Mesodermal cell (in vitro differentiated cells): Measurements from ENCODE around the gene CDH1.

Experiments used
- H3K27ac ChIP-seq: 2 replicates; pipeline ENCODE4 v1.7.0; 2013; ENCODE audit warnings: mild to moderate bottlenecking, low read depth, low read length, moderate library complexity; ENCODE audit not compliant: severe bottlenecking
- H3K36me3 ChIP-seq: 2 replicates; pipeline ENCODE4 v1.7.1; 2013; ENCODE audit warnings: mild to moderate bottlenecking, low read length, moderate library complexity; ENCODE audit not compliant: control insufficient read depth, insufficient read depth
- H3K4me1 ChIP-seq: one replicate; pipeline ENCODE4 v1.7.1; 2013; ENCODE audit warnings: mild to moderate bottlenecking, low read length; ENCODE audit not compliant: insufficient read depth, control insufficient read depth, poor library complexity, severe bottlenecking
- H3K4me3 ChIP-seq: 2 replicates; pipeline ENCODE4 v1.7.0; 2013; ENCODE audit warnings: low read length, control low read depth, mild to moderate bottlenecking; ENCODE audit not compliant: insufficient read depth, poor library complexity, severe bottlenecking; ENCODE audit errors: extremely low read depth
- H3K9me3 ChIP-seq: 2 replicates; pipeline ENCODE4 v1.7.1; 2013; ENCODE audit warnings: mild to moderate bottlenecking, low read length, moderate library complexity; ENCODE audit not compliant: control insufficient read depth
- WGBS, 2 experiments: methylation state at CpG; one replicate each; pipeline ENCODE4 v1.1.5; 2013; ENCODE audit warnings: missing lambda C conversion rate in 2 of 2; ENCODE audit not compliant: insufficient coverage in 2 of 2; 5-methylcytosine and 5-hydroxymethylcytosine counted together

The CDH1 gene

DNA sequence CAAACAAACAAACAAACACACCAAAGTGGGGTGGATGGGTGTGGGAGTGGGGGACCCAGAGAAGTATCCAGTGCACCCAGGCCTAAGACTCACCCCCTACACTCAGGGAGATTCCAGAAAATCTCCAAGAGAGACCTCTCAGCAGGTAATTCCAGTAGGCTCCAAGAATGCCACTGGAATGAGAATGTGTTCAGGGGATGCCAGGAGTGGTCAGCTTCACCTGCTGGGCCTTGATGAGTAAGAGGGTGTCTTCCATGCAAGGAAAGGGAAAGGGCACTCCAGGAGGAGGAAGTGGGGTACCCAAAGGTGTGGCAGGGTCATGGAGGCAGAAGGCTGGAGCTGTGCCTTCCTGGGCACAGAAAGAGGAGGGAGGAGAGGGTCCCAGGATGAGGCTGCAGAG lies 9.9 kb downstream of the CDH1 start:
- Histone ChIP-seq H3K27ac (no peak overlapping the region), H3K4me3 (no peak overlapping the region), H3K9me3 (no peaks in the 10 kb centered on the region), H3K4me1 (no peaks in the 10 kb centered on the region), H3K36me3 (no peaks in the 10 kb centered on the region)

GRCh38 chr16:68749432-68749831 lies 12.3 kb downstream of the CDH1 start:
- no peak overlapping the region for H3K4me3 ChIP-seq
- WGBS, 2 experiments = 85 to 89% methylated on average over 2 to 3 of the region's 3 CpGs
- no peak overlapping the region for H3K27ac ChIP-seq
- H3K9me3 ChIP-seq = no peaks in the 10 kb centered on the region
- H3K4me1 ChIP-seq = no peaks in the 10 kb centered on the region
- H3K36me3 ChIP-seq = no peaks in the 10 kb centered on the region

GRCh38 chr16:68750193-68750695 lies 13.2 kb downstream of the CDH1 start:
- WGBS, 2 experiments = 83 to 93% methylated on average over 6 of the region's 8 CpGs

GRCh38 chr16:68751160-68751559 lies 14.1 kb downstream of the CDH1 start:
- Histone ChIP-seq H3K9me3 (no peaks in the 10 kb centered on the region), H3K27ac (no peak overlapping the region), H3K4me3 (no peak overlapping the region), H3K36me3 (no peaks in the 10 kb centered on the region), H3K4me1 (no peaks in the 10 kb centered on the region)
- WGBS, 2 experiments = 93 to 97% methylated on average over 2 to 3 of the region's 4 CpGs

More at GRCh38 chr16:68750193-68750695, 13.2 kb downstream of the CDH1 start:
- Histone ChIP-seq H3K4me1 (no peaks in the 10 kb centered on the region), H3K36me3 (no peaks in the 10 kb centered on the region), H3K4me3 (no peak overlapping the region), H3K27ac (no peak overlapping the region), H3K9me3 (no peaks in the 10 kb centered on the region)

DNA sequence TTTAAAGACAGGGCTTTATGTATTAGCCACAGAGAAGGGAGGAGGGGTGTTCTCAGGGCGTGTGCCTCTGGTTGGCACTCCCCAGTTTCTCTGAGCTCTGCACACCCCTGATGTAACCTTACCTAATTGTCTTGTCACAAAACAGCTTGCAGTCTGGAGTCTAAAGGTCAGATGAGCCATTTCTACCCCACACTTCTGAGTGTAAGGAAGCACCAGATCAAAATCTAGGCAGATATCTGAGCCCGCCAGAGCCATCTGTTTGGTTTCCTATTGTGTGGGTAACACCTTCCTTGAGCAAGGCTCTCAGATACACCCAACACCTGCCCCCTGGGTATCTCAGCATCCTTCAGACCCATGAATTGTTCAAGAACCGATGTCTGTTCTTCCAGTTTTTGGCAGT lies 15.5 kb downstream of the CDH1 start:
- Histone ChIP-seq H3K9me3 (no peaks in the 10 kb centered on the region), H3K4me3 (no peak overlapping the region), H3K36me3 (no peaks in the 10 kb centered on the region), H3K27ac (no peak overlapping the region), H3K4me1 (no peaks in the 10 kb centered on the region)
- 100% methylated on average over 1 of the region's 3 CpGs for WGBS, 2 experiments

GRCh38 chr16:68754084-68754792 lies 17.1 kb downstream of the CDH1 start:
- no peak overlapping the region for H3K4me3 ChIP-seq
- H3K27ac ChIP-seq = no peak overlapping the region
- H3K9me3 ChIP-seq = no peaks in the 10 kb centered on the region
- WGBS, 2 experiments = 85 to 97% methylated on average over 5 of the region's 7 CpGs
- H3K4me1 ChIP-seq = no peaks in the 10 kb centered on the region
- no peaks in the 10 kb centered on the region for H3K36me3 ChIP-seq

GRCh38 chr16:68756239-68756915 lies 19.3 kb downstream of the CDH1 start:
- WGBS, 2 experiments = 68 to 72% methylated on average over 4 to 7 of the region's 10 CpGs
- Histone ChIP-seq H3K4me3 (no peak overlapping the region), H3K4me1 (peaks cover 5% of the 10 kb centered on the region), H3K27ac (no peak overlapping the region), H3K9me3 (no peaks in the 10 kb centered on the region), H3K36me3 (no peaks in the 10 kb centered on the region)

- Histone ChIP-seq H3K36me3 (no peaks in the 10 kb centered on the region), H3K4me1 (peaks cover 5% of the 10 kb centered on the region), H3K9me3 (no peaks in the 10 kb centered on the region), H3K27ac (no peak overlapping the region), H3K4me3 (no peak overlapping the region)
Measured at GRCh38 chr16:68757625-68757935, 20.5 kb downstream of the CDH1 start.

DNA sequence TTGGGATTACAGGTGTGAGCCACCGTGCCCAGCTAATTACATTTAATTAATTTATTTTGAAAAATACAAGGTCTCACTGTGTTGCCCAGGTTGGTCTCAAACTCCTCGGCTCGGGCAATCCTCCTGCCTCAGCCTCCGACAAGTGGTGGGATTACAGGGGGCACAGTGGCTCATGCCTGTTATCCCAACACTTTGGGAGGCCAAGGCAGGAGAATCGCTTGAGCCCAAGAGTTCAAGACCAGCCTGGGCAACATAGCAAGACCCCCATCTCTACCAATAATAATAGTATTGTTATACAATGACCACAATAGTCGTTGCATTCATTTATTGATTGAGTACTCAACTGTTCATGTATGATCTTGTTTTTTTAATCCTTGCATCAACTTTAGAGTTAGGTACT lies 22.0 kb downstream of the CDH1 start:
- 97% methylated on average over 3 of the region's 6 CpGs; no CpG with 5 or more reads in 1 of the 2 experiments for WGBS, 2 experiments

DNA sequence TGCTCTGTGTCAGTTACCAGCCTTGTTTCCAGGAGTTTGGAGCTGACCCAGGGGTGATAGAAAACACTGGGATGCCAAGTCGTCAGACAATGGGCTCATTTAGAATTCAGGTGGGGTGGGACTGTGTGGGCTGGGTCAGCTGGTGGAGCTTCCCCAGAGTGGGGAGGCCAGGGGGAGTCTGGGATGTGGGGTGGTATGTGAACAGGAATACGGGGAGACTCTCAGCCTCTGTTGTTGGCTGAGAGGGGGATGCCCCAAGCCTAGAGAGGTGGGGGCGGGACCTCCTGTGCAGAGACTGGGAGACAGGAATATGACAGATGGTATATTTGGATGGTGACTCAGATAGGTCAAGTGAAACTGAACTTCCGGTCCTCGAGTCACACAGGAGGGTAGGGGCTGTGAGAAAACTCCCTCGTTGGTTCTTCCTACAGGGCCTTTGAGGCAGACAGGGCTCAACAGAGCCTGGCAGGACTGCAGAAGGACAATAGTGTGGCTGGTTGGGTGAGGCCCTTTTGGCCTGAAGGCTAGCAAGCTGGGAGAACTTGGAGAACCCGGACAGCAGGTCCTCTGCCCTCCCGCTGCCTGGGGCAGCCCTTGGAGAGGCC lies 23.7 kb downstream of the CDH1 start:
- H3K9me3 ChIP-seq = no peaks in the 10 kb centered on the region
- WGBS, 2 experiments = 75 to 79% methylated on average over 7 to 8 of the region's 8 CpGs
- no peak overlapping the region for H3K27ac ChIP-seq
- H3K36me3 ChIP-seq = no peaks in the 10 kb centered on the region
- peaks cover 14% of the 10 kb centered on the region for H3K4me1 ChIP-seq
- H3K4me3 ChIP-seq = no peak overlapping the region

More for the DNA sequence above, 22.0 kb downstream of the CDH1 start:
- no peak overlapping the region for H3K4me3 ChIP-seq
- H3K9me3 ChIP-seq = no peaks in the 10 kb centered on the region
- H3K36me3 ChIP-seq = no peaks in the 10 kb centered on the region
- peaks cover 14% of the 10 kb centered on the region for H3K4me1 ChIP-seq
- no peak overlapping the region for H3K27ac ChIP-seq
